ENCODE measurements around the gene FOXO1. TPM values are rescaled to one million over a fixed set of nuclear protein-coding genes. Genes with fewer than 3 reads are reported as not detected.

The FOXO1 gene
- total and polyA plus RNA-seq, 2 of the 13 experiments (the other 11 are each of a cell fraction or from before 2014, with no cell fraction given), result 8.1 to 13.1 TPM

- no peak for TF ChIP-seq ZNF414 (CRISPR knock-in tag; IDR thresholded peaks at IDR 0.05)
- no peak for TF ChIP-seq RERE (CRISPR knock-in tag; IDR thresholded peaks at IDR 0.05; ENCODE audit: low read depth)
- TF ChIP-seq ZKSCAN5 (CRISPR knock-in tag; IDR thresholded peaks at IDR 0.05), result no peak
- no peak for TF ChIP-seq ZBTB37 (CRISPR knock-in tag; IDR thresholded peaks at IDR 0.05)
- no peak for TF ChIP-seq HES4 (CRISPR knock-in tag; IDR thresholded peaks at IDR 0.05; ENCODE audit: borderline replicate concordance)
- no peak for TF ChIP-seq ATF1 (CRISPR knock-in tag; IDR thresholded peaks at IDR 0.05)
- no peak for TF ChIP-seq HINFP (CRISPR knock-in tag; IDR thresholded peaks at IDR 0.05; ENCODE audit: low read depth)
- TF ChIP-seq ZKSCAN1 (IDR thresholded peaks at IDR 0.05; ENCODE audit: low read length), result no peak
- TF ChIP-seq ZNF441 (CRISPR knock-in tag; IDR thresholded peaks at IDR 0.05; ENCODE audit: borderline replicate concordance), result no peak
- TF ChIP-seq GPBP1L1 (CRISPR knock-in tag; IDR thresholded peaks at IDR 0.05), result no peak
- TF ChIP-seq ZNF800 (CRISPR knock-in tag; IDR thresholded peaks at IDR 0.05), result no peak
- no peak for TF ChIP-seq NCOA2 (CRISPR knock-in tag; IDR thresholded peaks at IDR 0.05)
- TF ChIP-seq ZBTB26 (CRISPR knock-in tag; IDR thresholded peaks at IDR 0.05; ENCODE audit: borderline replicate concordance), result no peak
- no peak for TF ChIP-seq ZNF543 (CRISPR knock-in tag; IDR thresholded peaks at IDR 0.05)
Measured at GRCh38 chr13:40667622-40667978, 1.2 kb upstream of the FOXO1 start (continued).
